K562 (cell line): ENCODE measurements around the gene RANBP3. TPM values are rescaled to one million over a fixed set of nuclear protein-coding genes. Genes with fewer than 3 reads are reported as not detected.

Experiments
- ADNP ChIP-seq: fragments of 200-800 bp; sonication (Bioruptor generic); IDR thresholded peaks from 2 replicates; pipeline ENCODE4 v1.6.1; 2016; ENCODE audit warnings: missing genetic modification characterization, missing compliant biosample characterization
- polyA plus RNA-seq, 8 experiments: library from polyadenylated mRNA; depleted of rRNA in 4 of 8; stranded (reverse) in 5 of 8; unstranded in 3 of 8; fragments of >200 nt; fragmentation: Nextera tagmentation in 2 of 8; fragmentation: Illumina TruSeq in 1 of 8; extraction: Ambion mirVana in 2 of 8; extraction: Trizol in 1 of 8; gene quantifications; 2 replicates each; pipeline versions ENCODE4 v1.2.1 to v1.2.3, GENCODE V29; 2011 to 2014; ENCODE audit warnings: inconsistent platforms in 1 of 8, missing spikeins in 1 of 8
- total RNA-seq, 7 experiments: library from RNA; depleted of rRNA in 6 of 7; stranded (reverse); fragments of >200 nt in 6 of 7; fragmentation: Illumina TruSeq in 2 of 7; extraction: Trizol in 2 of 7; gene quantifications; 2 replicates each; pipeline versions ENCODE4 v1.2.1 to v1.2.3, GENCODE V29; 2011 to 2021; ENCODE audit warnings: low replicate concordance in 1 of 7
- TF ChIP-seq, protein P1 (sequence below), 2 experiments: fragments of 450-650 bp; formaldehyde crosslinking in 1 of 2; IDR thresholded peaks; 2 replicates each; pipeline versions ENCODE4 v1.4.0 to v1.6.1; 2014 to 2020; ENCODE audit warnings: mild to moderate bottlenecking in 2 of 2, borderline replicate concordance in 1 of 2, low read depth in 1 of 2
- TF ChIP-seq, protein P2 (sequence below): fragments of 200-800 bp; sonication (Bioruptor generic); IDR thresholded peaks from 2 replicates; pipeline ENCODE4 v1.6.1; 2017; ENCODE audit warnings: missing genetic modification characterization, missing compliant biosample characterization

Gene RANBP3
- total and polyA plus RNA-seq, 9 of the 15 experiments (the other 6 are each of a cell fraction or from before 2014, with no cell fraction given): 0.90 to 95.1 (median 63.2) TPM

DNA sequence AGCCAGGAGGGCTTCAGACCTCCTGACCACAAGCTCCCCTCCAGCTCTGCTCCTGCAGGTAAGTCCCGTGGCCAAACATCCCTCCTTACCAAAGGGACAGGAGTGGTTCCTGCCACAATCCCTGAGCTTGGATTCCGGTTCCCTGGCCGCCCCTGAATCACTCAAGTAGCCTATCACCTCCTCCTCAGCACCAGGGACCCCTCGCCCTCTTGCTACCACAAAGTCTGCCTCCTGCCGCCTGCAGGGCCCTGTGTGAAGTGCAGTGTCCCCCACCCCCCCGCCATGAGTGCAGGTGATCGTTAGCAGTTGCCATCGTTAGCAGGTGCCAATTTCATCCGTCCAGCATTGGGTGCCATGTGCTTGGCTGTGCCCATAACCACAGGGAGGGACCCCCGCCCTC lies 40.8 kb upstream of the RANBP3 start (continued):
- TF ChIP-seq, protein P1, sequence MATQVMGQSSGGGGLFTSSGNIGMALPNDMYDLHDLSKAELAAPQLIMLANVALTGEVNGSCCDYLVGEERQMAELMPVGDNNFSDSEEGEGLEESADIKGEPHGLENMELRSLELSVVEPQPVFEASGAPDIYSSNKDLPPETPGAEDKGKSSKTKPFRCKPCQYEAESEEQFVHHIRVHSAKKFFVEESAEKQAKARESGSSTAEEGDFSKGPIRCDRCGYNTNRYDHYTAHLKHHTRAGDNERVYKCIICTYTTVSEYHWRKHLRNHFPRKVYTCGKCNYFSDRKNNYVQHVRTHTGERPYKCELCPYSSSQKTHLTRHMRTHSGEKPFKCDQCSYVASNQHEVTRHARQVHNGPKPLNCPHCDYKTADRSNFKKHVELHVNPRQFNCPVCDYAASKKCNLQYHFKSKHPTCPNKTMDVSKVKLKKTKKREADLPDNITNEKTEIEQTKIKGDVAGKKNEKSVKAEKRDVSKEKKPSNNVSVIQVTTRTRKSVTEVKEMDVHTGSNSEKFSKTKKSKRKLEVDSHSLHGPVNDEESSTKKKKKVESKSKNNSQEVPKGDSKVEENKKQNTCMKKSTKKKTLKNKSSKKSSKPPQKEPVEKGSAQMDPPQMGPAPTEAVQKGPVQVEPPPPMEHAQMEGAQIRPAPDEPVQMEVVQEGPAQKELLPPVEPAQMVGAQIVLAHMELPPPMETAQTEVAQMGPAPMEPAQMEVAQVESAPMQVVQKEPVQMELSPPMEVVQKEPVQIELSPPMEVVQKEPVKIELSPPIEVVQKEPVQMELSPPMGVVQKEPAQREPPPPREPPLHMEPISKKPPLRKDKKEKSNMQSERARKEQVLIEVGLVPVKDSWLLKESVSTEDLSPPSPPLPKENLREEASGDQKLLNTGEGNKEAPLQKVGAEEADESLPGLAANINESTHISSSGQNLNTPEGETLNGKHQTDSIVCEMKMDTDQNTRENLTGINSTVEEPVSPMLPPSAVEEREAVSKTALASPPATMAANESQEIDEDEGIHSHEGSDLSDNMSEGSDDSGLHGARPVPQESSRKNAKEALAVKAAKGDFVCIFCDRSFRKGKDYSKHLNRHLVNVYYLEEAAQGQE (IDR thresholded peaks at IDR 0.05; ENCODE audit: borderline replicate concordance): peak; percentile 44; the same call in 1 of the 2 replicates
- TF ChIP-seq, protein P1 (CRISPR knock-in tag; IDR thresholded peaks at IDR 0.05; ENCODE audit: low read depth): no peak
- no peak for TF ChIP-seq ADNP (tag)
- TF ChIP-seq, protein P2, sequence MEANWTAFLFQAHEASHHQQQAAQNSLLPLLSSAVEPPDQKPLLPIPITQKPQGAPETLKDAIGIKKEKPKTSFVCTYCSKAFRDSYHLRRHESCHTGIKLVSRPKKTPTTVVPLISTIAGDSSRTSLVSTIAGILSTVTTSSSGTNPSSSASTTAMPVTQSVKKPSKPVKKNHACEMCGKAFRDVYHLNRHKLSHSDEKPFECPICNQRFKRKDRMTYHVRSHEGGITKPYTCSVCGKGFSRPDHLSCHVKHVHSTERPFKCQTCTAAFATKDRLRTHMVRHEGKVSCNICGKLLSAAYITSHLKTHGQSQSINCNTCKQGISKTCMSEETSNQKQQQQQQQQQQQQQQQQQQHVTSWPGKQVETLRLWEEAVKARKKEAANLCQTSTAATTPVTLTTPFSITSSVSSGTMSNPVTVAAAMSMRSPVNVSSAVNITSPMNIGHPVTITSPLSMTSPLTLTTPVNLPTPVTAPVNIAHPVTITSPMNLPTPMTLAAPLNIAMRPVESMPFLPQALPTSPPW (CRISPR knock-in tag): peak; percentile 64
